WTC11 (cell line): ENCODE data around the gene XIRP2.
"Not testable (repeated sequence)": the region's sequence is repeated elsewhere in the genome, so short reads cannot be mapped to it uniquely, and the experiment has no call there.

ENCODE experiments used
- ATF1 ChIP-seq: sonication (generic); formaldehyde crosslinking; IDR thresholded peaks from 2 replicates; pipeline ENCODE4 v1.8.1; 2023; ENCODE audit warnings: mild to moderate bottlenecking, moderate library complexity, missing genetic modification reagents
- ATF3 ChIP-seq: sonication (generic); formaldehyde crosslinking; conservative IDR thresholded peaks from 2 replicates; pipeline ENCODE4 v1.8.1; 2022; ENCODE audit warnings: mild to moderate bottlenecking, missing genetic modification reagents
- CTCF ChIP-seq: fragments of 200-600 bp; IDR thresholded peaks from 2 replicates; pipeline ENCODE4 v1.8.0; 2022; ENCODE audit warnings: antibody characterized with exemption
- FOXK1 ChIP-seq: sonication (generic); formaldehyde crosslinking; IDR thresholded peaks from 2 replicates; pipeline ENCODE4 v1.8.0; 2022; ENCODE audit warnings: mild to moderate bottlenecking, moderate library complexity, missing genetic modification reagents
- HMGA2 ChIP-seq: fragments of 250-450 bp; sonication (Bioruptor Pico); IDR thresholded peaks from 2 replicates; pipeline ENCODE4 v1.4.0; 2021; ENCODE audit warnings: mild to moderate bottlenecking, moderate library complexity
- MAX ChIP-seq: sonication (generic); formaldehyde crosslinking; IDR thresholded peaks from 2 replicates; pipeline ENCODE4 v1.8.0; 2022; ENCODE audit warnings: mild to moderate bottlenecking, missing genetic modification reagents
- NR2C2 ChIP-seq: sonication (generic); formaldehyde crosslinking; IDR thresholded peaks from 2 replicates; pipeline ENCODE4 v1.8.0; 2022; ENCODE audit warnings: mild to moderate bottlenecking, missing genetic modification reagents
- RELA ChIP-seq: sonication (generic); formaldehyde crosslinking; IDR thresholded peaks from 2 replicates; pipeline ENCODE4 v1.8.1; 2022; ENCODE audit warnings: missing genetic modification reagents, mild to moderate bottlenecking, borderline replicate concordance
- SMAD4 ChIP-seq: sonication (generic); formaldehyde crosslinking; IDR thresholded peaks from 2 replicates; pipeline ENCODE4 v1.8.0; 2022; ENCODE audit warnings: mild to moderate bottlenecking, missing genetic modification reagents
- USF2 ChIP-seq: sonication (generic); formaldehyde crosslinking; IDR thresholded peaks from 2 replicates; pipeline ENCODE4 v1.8.1; 2023; ENCODE audit warnings: mild to moderate bottlenecking, missing genetic modification reagents, moderate library complexity
- ZNF396 ChIP-seq: fragments of 250-450 bp; sonication (Bioruptor Pico); IDR thresholded peaks from 2 replicates; pipeline ENCODE4 v1.8.0; 2021; ENCODE audit warnings: mild to moderate bottlenecking, moderate library complexity, borderline replicate concordance
- ZNF425 ChIP-seq: fragments of 250-450 bp; sonication (Bioruptor Pico); conservative IDR thresholded peaks from 2 replicates; pipeline ENCODE4 v1.9.0; 2021; ENCODE audit warnings: mild to moderate bottlenecking

- not testable (repeated sequence) for TF ChIP-seq CTCF; ATF1 (CRISPR knock-in tag); NR2C2 (CRISPR knock-in tag); ZNF425 (CRISPR knock-in tag); SMAD4 (CRISPR knock-in tag); MAX (CRISPR knock-in tag); FOXK1 (CRISPR knock-in tag); USF2; RELA (CRISPR knock-in tag); ATF3 (CRISPR knock-in tag); ZNF396 (CRISPR knock-in tag); HMGA2 (CRISPR knock-in tag)
These were observed 380.0 kb downstream of the XIRP2 start for GRCh38 chr2:167268245-167268644.
